ENCODE results near the gene VIPR1.
"Not testable (repeated sequence)": the region's sequence is repeated elsewhere in the genome, so short reads cannot be mapped to it uniquely, and the experiment has no call there.

The VIPR1 gene

DNA sequence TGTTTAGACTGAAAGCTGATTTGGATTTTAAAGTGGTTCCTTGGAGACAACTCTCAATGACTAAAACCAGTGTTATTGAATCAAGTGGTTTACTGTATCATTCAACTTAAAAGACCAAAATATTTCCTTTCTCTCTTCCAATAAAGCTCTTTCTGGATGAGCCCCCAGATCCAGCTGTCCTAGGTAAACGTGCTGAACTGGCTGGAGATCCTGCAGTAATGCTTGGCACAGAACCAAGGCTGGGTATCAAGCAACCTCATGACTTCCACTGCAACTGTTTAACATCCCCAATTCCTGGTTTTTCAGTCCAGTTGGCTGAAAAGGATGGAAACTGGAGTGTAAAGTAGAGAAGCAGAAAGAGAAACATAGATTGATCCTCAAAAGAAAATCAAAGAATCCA lies 50.4 kb downstream of the VIPR1 start:
- in situ Hi-C loops (cut with MboI; ENCODE audit: low pct_unique_long_range_greater_than_20kb, low sequenced_read_pairs), result no loop called here
- no peak for DNase-seq

- in situ Hi-C loops (cut with MboI; ENCODE audit: low pct_unique_long_range_greater_than_20kb, low sequenced_read_pairs), result no loop called here
- peak; percentile 14 for DNase-seq
These were observed 53.7 kb downstream of the VIPR1 start for GRCh38 chr3:42556089-42556632.

DNA sequence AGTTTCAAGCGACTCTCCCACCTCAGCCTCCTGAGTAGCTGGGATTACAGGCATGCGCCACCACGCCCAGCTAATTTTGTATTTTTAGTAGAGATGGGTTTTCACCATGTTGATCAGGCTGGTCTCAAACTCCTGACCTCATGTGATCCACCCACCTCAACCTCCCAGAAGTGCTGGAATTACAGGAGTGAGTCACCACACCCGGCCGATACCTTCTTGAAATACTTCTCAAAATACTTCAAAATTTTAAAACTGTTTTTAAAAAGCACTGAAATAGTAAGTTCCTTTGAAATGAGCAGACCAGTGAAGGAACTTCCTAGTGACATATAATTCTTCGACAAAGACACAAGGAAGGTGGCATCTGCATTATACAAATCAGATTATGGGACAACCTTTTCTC lies 54.4 kb downstream of the VIPR1 start:
- DNase-seq; in situ Hi-C loops (cut with MboI; ENCODE audit: low pct_unique_long_range_greater_than_20kb, low sequenced_read_pairs): not testable (repeated sequence)

GRCh38 chr3:42557854-42558253 lies 55.4 kb downstream of the VIPR1 start:
- in situ Hi-C loops (cut with MboI; ENCODE audit: low pct_unique_long_range_greater_than_20kb, low sequenced_read_pairs), result no loop called here
- peak; percentile 30 for DNase-seq

DNA sequence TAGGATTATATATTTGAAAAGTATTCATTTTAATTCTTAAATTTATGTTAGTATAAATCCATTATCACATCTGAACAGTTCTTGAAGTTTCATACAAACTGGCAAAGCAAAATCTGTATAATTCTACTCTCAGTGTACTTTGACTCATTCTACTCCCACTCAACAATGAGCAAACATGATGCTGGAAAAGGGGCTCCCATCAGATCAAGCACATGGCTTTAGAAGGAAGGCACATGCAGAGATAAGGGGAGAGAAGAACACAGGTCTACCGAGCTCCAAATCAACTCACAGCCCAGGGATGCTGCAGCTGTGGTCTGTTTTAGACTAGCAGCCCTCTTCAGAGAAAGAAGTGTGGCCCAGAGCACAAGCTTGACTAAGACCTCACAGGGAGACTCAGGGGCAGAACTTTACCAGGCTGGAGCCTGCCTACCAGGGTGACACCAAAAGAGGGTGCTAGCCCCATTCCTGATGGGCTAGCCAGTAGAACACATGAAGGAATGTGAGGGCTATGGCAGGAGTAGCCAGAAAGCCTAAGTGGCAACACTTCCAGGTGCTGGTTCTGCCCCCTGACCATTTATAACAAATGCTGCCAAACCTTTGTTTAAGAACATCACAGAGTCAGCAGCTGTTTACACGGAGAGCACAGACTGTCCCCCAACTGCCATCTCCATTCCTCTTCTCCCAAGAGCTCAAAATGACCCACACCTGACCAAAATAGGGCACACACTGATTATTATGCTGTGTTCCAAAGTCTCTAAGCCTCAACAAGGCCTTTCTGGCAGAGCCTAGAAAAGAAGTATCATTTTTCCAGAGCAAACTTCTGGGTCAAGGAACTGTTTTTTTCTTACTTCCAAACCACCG lies 59.8 kb downstream of the VIPR1 start:
- DNase-seq, result no peak
- in situ Hi-C loops (cut with MboI; ENCODE audit: low pct_unique_long_range_greater_than_20kb, low sequenced_read_pairs), result no loop called here

GRCh38 chr3:42569593-42570142 lies 67.2 kb downstream of the VIPR1 start:
- DNase-seq, result no peak
- in situ Hi-C loops (cut with MboI; ENCODE audit: low pct_unique_long_range_greater_than_20kb, low sequenced_read_pairs), result no loop called here

DNA sequence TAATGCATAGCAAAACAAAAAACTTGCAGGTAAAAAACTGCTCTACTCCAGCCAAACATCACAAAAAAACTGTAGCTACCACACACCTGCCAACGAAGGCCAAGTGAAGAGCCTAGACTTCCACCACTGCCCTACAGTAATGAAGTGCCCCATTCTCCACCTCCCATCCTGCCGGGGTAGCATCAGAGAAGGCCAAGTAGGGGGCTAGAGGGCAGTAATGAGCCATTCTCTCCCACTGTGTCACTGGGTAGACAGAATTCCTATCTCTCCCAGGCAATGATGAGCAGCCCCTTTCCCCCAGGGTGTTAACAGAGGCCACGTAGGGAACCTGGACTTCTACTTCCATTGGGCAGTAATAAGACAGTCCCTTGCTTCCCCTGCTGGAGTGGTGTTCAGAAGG lies 69.8 kb downstream of the VIPR1 start:
- peak; percentile 44 for DNase-seq
- in situ Hi-C loops (cut with MboI; ENCODE audit: low pct_unique_long_range_greater_than_20kb, low sequenced_read_pairs), result no loop called here

- no peak for DNase-seq
- in situ Hi-C loops (cut with MboI; ENCODE audit: low pct_unique_long_range_greater_than_20kb, low sequenced_read_pairs), result no loop called here
These were observed 72.8 kb downstream of the VIPR1 start for GRCh38 chr3:42575137-42575741.

DNA sequence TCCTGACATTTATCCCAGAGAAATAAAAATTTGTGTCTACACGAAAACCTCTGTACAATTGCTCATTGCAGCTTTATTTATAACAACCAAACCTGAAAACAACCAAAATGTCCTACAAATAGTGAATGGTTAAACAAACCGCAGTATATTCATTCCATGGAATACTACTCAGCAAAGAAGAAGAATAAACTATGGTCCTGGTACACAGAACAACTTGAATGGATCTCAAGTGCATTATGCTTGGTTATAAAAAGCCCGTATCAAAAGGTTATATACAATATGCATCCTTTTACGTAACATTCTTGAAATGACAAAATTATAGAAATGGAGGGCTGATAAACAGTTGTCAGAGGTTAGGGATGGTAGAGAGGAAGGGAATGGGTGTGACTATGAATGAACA lies 75.6 kb downstream of the VIPR1 start:
- DNase-seq, result no peak

DNA sequence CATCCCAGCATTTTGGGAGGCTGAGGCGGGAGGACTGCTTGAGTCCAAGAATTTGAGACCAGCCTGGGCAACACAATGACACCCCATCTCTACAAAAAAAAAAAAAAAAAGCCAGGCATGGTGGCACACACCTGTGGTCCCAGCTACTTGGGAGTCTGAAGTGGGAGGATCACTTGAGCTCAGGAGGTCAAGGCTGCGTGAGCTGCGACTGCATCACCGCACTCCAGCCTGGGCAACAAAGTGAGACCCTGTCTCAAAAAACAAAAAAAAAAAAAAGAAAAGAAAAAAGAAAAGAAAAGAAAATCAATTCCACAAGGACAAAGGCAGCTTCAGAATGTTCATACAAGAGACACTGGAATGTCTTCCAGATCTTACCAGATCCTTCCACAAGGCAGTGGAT lies 76.9 kb downstream of the VIPR1 start:
- DNase-seq; in situ Hi-C loops (cut with MboI; ENCODE audit: low pct_unique_long_range_greater_than_20kb, low sequenced_read_pairs): not testable (repeated sequence)

More for the DNA sequence above, 75.6 kb downstream of the VIPR1 start:
- in situ Hi-C loops (cut with MboI; ENCODE audit: low pct_unique_long_range_greater_than_20kb, low sequenced_read_pairs), result no loop called here

DNA sequence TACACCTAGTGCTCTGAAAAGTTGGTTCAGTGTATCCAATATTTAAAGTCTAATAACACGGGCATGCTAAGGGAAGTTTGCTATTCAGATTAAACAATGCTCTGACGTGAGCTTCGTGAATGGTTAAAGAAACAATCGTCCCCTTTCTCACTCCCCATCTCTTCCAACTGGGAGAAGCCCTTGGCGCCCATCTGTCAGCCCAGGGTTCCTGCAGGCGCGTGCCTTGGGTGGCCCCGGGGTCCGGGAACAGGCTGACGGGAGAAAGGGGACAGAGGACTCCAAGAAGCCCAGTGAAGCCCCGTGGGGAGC lies 78.9 kb downstream of the VIPR1 start:
- in situ Hi-C loops (cut with MboI; ENCODE audit: low pct_unique_long_range_greater_than_20kb, low sequenced_read_pairs), result no loop called here
- DNase-seq, result no peak

DNA sequence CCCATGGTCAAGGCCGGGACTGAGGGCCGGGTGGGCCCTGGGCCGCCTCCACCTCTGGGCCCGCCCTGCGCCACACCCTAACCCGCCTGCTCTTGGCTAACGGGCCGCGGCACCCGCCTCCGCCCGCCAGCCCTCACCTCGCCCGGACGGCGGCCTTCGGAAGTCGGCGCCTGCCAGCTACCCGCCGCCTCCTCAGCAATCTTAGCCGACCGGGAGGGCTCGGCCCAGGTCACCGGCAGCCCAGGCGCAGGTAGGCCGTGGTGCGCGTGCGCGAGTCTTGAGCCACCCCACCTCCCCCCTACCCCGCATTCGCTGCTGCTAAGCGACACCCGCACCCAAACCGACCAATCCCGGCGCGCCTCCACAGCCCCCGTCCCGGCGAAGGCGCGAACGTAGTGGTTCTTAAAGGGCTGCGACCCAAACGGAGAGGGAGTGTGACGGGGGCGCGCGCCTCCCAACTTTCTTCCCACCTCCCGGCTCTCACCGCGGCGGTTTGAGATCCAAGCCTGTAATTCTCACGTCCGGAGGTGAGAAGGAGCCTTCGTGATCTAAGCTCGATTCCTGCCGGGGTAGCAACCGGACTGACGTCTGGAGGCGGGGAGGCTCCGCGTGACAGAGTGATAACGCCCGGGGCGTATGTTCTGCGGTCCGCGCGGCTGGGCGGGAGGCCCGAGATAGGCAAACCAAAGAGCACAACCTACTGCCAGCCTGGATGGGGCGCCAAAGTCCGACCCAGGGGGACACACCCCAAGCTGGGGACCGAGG lies 79.4 kb downstream of the VIPR1 start, which contains the start of gene SEC22C:
TSS of gene SEC22C (minus strand) at position 259 of the 765 bp plus-strand sequence. CDS start 12,921 bp downstream, outside the sequence.
- in situ Hi-C loops (cut with MboI; ENCODE audit: low pct_unique_long_range_greater_than_20kb, low sequenced_read_pairs), result no loop called here
- peak; percentile 94 for DNase-seq

DNA sequence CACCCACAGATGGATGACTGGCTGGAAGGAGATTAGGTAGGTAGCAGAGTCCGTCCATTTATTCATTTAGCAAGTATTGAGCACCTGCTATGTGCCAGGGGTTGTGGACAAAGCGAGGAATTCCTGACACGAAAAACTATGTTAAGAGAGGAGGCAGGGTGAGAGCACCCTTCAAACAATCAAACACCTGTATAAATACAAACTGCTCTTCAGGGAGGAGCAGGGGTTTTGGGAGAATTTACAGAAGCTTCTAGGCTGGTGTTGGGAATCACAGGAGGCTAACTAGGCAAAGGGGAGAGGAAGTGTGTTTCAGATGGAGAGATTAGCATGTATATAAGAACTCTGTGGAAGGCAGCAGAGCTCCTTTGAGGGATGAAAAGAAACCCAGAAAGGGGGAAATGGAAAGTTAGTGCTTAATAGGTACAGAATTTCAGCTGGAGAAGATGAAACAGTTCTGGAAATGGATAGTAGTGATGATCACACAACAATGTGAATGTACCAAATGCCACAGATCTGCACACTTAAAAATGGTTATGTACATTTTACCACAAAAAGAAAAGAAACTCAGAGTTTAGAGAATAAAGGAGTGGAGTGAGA lies 80.1 kb downstream of the VIPR1 start:
- in situ Hi-C loops (cut with MboI; ENCODE audit: low pct_unique_long_range_greater_than_20kb, low sequenced_read_pairs), result no loop called here
- DNase-seq, result no peak
